ENCODE results near the gene CCNB2.
A peak's percentile ranks its signal among the peaks of the same experiment; 100 is the strongest.
"Not testable (repeated sequence)": the region's sequence is repeated elsewhere in the genome, so short reads cannot be mapped to it uniquely, and the experiment has no call there.

CCNB2 gene

GRCh38 chr15:59137566-59137965, 32.6 kb downstream of the CCNB2 start:
- DNase-seq: no peak

DNA sequence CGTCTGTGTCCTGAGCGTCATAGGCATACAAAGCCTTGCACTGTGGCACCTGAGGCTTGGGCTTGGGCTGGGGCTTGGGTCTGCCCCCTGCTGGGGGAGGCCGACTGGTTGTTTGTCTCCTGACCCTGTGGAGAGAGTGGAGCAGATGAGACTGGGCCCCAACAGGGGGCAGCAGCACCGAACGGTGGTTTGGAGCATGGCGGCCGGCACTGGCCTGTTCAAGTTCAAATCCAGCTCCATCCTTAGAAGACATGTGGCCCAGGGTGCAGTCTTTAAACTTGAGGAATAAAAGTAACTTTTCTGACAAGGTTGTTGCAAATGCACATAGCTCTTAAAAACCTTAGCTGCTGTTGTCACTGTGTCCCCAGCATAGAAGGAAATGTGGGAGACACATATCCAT, 33.3 kb downstream of the CCNB2 start:
- DNase-seq: peak; percentile 83

GRCh38 chr15:59140422-59141226, 35.7 kb downstream of the CCNB2 start:
- DNase-seq: no peak

- DNase-seq: no peak
Observed at GRCh38 chr15:59143281-59143680, 38.3 kb downstream of the CCNB2 start.

DNA sequence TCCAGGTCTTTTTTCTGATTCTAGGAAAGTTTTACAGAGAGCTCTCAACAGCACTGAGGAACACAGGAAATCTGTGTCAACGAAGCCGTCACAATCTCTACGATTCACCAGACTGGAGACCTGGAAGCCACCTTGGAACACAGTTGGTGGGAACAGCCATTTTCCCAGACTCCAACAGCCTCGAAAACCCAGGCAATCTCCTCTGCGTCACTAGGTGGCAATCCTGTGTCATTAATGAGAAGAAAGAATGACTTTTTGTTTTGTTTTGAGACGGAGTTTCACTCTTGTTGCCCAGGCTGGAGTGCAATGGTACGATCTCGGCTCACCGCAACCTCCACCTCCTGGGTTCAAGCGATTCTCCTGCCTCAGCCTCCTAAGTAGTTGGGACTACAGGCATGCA, 39.6 kb downstream of the CCNB2 start:
- peak; percentile 18 for DNase-seq

GRCh38 chr15:59147666-59148065, 42.7 kb downstream of the CCNB2 start:
- no peak for DNase-seq

GRCh38 chr15:59148153-59148833, 43.3 kb downstream of the CCNB2 start:
- no peak for DNase-seq

DNA sequence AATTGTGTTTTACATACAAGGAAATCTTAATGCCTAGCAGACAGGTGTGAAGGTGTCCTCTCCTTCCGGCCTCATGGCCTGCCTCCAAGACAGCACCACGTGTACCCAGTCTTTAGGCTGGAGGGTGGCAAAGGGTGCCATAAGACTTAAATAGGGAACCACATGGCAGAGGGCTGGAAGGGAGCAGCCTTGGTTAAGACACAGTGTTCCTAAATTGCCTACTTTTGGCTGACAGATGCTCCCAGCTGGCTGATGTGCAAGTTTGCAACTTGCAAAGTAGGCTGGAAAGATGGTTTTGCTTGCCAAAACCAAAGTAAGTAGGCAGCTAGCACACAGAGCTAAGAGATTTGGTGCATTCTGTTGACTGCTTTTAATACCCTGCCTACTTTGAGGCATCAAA, 45.2 kb downstream of the CCNB2 start:
- no peak for DNase-seq

DNA sequence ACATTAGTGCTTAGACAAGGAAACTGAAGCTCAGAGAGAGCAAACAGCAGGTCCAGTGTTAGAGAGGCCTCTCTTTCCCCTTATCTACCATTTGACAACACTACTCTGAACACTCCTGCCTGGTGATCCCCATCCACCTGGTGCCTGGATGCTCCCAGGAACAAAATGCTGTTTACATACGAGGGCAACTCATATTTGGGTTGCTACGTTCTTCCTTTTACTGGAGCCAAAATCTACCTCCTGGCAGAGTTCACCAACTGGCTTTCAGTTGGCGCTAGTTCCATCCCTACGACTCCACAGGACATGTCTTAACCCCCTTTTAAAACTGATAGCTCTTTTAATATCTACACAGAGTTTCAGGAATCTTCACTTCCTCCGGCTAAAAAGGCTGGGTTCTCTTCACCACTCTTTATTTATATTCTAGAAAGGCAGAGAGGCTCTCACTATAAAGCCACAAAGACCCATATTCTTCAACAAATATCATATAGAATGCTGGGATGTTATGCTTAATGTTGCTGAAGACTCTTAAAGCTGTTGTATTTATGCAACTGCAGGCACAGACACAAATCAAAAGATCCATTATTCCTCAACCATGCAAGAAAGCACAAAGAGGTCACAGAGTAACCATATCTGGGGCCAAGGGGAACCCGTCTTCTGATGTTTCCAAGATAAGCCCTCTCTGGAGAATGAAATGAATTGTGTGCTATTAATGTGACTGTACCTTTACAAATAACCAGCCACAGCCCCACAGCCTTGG, 47.9 kb downstream of the CCNB2 start:
- no peak for DNase-seq

DNA sequence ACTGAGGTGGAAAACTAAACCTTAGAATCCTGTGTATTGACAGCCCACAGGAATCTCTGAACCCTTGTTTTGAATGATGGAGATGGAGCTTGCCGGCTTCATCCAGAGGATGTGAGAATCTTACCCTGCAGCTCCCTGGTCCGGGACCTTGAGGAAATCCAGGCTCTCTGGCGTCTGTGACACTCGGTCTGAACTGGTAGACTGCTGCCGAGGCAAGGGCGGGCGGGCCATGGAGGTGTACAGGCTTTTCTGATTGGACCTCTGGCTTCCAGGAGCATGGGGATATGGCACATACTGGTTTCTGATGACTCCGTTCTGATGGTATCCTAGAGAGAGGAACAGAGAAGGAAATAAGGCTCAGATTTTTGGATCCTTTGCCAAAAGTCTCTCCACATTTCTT, 48.5 kb downstream of the CCNB2 start:
- DNase-seq: no peak

GRCh38 chr15:59154243-59154642, 49.3 kb downstream of the CCNB2 start:
- no peak for DNase-seq

DNA sequence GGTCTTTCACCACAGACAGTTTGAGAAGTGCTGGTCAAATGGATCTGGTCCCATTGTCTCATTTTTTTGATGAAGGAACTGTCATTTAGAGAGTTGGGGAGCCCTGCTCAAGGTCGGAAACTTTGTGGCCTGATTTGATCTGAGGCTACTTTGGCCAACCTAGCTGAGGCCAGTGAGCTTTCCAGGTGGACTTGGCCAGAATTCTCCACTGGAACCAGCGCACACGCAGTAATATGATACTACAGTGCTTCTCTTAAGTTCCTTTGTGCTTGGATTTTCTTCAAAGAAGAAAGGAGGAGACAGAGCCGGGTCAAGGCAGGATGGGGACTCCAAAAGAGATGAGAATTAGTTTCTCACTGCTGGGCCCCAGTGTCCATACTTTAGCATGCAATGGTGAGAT, 50.5 kb downstream of the CCNB2 start:
- no peak for DNase-seq

DNA sequence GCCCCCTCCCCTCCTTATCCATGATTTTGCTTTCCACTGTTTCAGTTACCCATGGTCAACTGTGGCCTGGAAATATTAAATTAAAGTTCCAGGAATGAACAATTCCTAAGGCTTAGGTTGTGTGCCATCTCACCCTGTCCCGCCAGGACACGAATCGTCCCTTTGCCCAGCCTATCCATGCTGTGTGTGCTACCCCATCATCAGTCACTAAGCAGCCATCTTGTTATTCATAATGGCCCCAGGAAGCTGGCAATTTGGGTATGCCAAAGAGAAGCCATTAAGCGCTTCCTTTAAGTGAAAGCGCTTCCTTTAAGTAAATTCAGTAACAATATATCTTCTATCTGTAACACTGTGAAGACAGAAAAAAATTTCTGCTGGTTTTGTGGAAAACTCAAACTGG, 52.5 kb downstream of the CCNB2 start:
- DNase-seq: no peak

DNA sequence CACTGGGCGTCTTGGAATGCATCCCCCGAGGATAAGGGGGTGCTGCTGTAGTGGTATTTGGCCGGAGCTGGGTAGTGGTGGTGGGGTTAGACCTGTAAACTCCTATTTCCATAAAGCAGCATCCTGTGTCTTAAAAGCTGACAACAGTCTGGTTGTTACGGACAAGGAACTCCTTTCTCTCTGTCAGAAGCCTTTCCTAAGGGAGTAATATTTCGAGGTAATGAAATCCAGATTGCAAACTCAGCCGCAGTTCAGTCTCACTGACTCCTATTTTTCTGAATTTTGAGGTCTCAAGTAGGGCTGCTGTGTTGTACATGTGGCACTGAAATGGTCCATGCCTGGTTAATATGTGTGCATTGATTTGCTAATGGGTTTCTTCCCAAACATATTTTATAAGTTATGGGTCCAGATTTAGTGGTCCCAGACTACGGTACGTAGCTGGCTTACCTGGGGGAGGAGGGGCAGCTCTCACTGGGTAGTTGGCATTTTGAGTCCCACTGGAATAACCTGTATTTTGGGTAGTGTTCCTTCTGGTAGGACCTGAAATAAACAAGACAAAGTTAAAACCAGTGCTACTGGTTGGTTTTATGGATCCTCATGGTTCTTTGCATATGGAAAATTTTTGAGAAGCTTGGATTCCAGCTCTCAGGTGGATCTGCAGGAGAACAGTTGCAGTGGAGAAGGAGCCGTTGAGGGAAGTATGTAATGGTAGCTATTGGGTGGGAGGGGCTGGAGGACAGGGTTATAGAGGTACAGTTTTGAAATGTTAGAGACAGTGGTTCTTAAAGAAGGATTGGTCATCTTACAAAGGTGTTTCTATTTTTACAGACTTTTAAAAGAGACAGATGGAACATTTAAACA, 53.1 kb downstream of the CCNB2 start:
- DNase-seq: no peak

DNA sequence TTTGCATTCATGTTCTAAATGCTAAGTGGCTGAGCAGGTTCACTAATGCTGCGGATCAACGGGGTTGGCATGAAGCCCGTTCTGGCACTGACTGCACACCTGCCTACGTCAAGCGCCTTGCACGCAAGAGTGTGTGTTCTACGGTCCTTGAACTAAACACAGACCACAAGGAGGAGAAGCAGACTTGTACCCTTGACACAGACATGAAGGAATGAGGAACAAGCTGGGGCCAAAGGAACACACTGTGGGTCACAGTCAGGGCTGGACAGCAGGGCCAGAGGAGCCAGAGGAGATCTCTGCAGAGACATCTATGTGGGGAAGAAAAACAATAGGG, 53.7 kb downstream of the CCNB2 start:
- DNase-seq: no peak

DNA sequence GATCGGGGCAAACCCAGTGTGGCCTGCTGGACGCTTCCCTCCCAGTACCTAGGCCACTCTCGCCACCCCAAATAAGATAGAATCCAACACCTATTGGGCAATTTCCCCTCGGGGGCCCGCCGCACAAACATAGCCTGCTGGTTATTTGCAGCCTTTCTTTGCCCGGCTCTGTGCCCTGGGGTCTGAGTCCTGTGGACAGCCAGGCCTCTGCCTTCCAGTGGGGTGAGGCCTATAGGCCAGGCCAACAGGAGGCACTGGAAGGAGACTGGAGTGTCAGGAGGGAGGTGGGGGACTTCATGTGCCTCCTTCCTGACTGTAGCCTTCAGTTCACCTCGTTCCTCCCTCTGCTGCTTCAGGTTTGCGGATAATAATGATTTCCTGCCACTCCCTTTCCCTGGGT, 54.3 kb downstream of the CCNB2 start:
- DNase-seq: no peak

DNA sequence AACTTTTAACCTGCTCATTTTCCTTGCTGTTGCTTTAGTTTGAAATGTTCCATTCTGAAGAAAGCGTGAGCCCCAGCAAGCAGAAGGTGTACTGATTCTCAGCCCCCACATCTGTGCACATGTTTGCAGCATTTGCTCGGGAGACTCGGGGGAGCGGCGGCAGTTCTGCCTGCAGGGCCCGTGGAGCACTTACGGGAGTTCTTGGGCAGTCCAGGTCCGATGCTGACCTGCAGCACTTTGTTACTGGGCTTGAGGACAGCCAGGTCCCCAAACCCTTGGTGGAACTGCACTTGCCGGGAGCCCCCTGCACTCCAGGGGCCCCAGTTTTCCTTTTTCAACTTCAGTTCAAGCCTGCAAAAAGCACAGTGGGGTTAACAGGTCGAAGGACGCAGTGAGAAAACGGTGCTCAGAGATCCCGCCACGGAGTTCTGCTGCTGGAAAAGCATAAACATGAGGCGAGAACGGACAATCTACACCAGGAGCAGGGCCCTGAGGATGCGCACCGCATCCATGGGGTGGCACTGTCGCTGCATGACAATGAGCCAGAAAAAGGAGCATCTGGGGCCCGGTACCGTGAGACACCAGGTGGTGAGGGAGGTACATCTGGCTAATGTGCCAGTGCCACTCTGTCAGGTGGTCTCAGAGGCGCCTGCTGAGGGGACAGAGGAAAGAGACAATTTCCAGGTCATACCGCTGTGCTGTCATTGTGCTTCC, 56.1 kb downstream of the CCNB2 start:
- DNase-seq: peak; percentile 39

DNA sequence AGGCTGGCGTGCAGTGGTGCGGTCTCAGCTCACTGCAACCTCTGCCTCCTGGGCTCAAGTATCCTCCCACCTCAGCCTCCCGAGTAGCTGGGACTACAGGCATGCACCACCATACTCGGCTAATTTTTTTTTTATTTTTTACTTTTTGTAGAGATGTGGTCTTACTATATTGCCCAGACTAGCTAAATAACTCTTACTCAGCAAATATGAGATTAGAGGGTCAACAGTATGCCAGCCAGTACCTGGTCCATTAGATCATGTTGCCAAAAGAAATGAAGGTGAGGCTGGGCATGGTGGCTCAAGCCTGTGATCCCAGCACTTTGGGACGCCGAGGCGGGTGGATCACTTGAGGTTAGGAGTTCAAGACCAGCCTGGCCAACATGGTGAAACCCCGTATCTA, 57.1 kb downstream of the CCNB2 start:
- DNase-seq: not testable (repeated sequence)

DNA sequence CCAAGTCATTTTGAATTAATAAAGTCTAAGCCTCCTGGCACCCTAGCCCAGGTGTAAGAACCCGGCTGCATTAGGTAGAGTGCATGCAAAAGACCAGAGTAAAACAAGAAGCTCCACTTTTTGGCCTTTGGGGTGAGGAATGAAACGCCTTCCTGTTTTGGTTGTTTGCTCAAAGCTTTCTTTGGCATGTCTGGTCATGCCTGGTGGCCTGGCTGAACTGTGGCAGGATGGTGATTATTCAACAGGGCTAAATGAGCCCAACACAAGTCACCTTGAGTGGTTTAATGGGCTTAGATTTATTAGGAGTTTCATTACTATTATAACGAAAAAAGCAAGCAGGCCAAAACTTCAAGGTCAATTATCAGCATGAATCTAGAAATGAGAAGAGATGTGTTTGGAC, 60.8 kb downstream of the CCNB2 start:
- DNase-seq: no peak

GRCh38 chr15:59166166-59166565, 61.2 kb downstream of the CCNB2 start:
- no peak for DNase-seq

- DNase-seq: no peak
Observed at GRCh38 chr15:59166601-59167265, 61.8 kb downstream of the CCNB2 start.

DNA sequence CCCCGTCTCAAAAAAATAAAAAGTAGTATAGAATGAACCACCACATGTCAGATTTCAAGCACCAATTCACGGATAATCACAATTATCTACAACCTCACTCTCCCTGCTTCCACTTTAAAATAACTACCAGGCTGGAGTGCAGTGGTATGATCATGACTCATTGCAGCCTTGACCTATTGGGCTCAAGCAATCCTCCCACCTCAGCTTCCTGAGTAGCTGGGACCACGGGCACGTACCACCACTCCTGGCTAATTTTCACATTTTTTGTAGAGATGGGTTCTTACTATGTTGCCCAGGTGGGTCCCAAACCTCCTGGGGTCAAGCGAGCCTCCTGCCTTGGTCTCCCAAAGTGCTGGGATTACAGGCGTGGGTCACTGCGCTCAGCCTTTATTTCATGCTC, 63.6 kb downstream of the CCNB2 start:
- no peak for DNase-seq
